Neuronal stem cell (in vitro differentiated cells): ENCODE data around the gene CADM2.
A peak's percentile ranks its signal among the peaks of the same experiment; 100 is the strongest.

Experiments
- DNase-seq: peaks from one replicate; pipeline ENCODE4 v3.0.0-alpha.2; 2013; ENCODE audit warnings: low spot score
- H2AFZ ChIP-seq: one replicate; pipeline ENCODE4 v1.6.1; 2013; ENCODE audit warnings: mild to moderate bottlenecking, low read length, inconsistent platforms
- H2AK5ac ChIP-seq: 2 replicates; pipeline ENCODE4 v1.6.1; 2013; ENCODE audit warnings: low read depth, mild to moderate bottlenecking, inconsistent platforms, low read length, moderate library complexity, mixed read lengths
- H2BK120ac ChIP-seq: 2 replicates; pipeline ENCODE4 v1.6.1; 2013; ENCODE audit warnings: low read depth, mild to moderate bottlenecking, inconsistent platforms, low read length, moderate library complexity, mixed read lengths
- H2BK12ac ChIP-seq: one replicate; pipeline ENCODE4 v1.6.1; 2013; ENCODE audit warnings: low read length, inconsistent platforms
- H2BK15ac ChIP-seq: 2 replicates; pipeline ENCODE4 v1.6.1; 2013; ENCODE audit warnings: mild to moderate bottlenecking, low read length, inconsistent platforms, mixed read lengths
- H2BK5ac ChIP-seq: one replicate; pipeline ENCODE4 v1.6.1; 2013; ENCODE audit warnings: inconsistent platforms, mild to moderate bottlenecking, low read length, moderate library complexity
- H3K14ac ChIP-seq: one replicate; pipeline ENCODE4 v1.6.1; 2013; ENCODE audit warnings: low read length, inconsistent platforms
- H3K18ac ChIP-seq: 2 replicates; pipeline ENCODE4 v1.6.1; 2013; ENCODE audit warnings: low read length, inconsistent platforms
- H3K23ac ChIP-seq: 2 replicates; pipeline ENCODE4 v1.6.1; 2013; ENCODE audit warnings: low read depth, mild to moderate bottlenecking, mixed read lengths, low read length, inconsistent platforms; ENCODE audit not compliant: poor library complexity
- H3K27ac ChIP-seq: replicated peaks from 3 replicates; pipeline ENCODE4 v1.5.1; 2013; ENCODE audit warnings: low read length, inconsistent platforms
- H3K27me3 ChIP-seq, 3 experiments: 2 replicates each; pipeline ENCODE4 v1.6.1; 2013; ENCODE audit warnings: low read length in 3 of 3, mild to moderate bottlenecking in 2 of 3, inconsistent platforms in 1 of 3, low read depth in 1 of 3, mixed read lengths in 1 of 3, moderate library complexity in 1 of 3; ENCODE audit not compliant: control insufficient read depth in 3 of 3, insufficient read depth in 3 of 3
- H3K36me3 ChIP-seq, 2 donors: replicated peaks in 1 of 2; 2 replicates each; pipeline ENCODE4 v1.6.1; 2013; ENCODE audit warnings: low read length in 2 of 2; ENCODE audit not compliant: control insufficient read depth in 2 of 2, insufficient read depth in 2 of 2
- H3K4ac ChIP-seq: 2 replicates; pipeline ENCODE4 v1.6.1; 2013; ENCODE audit warnings: inconsistent platforms, mild to moderate bottlenecking, low read length, moderate library complexity
- H3K4me1 ChIP-seq, 2 donors: 1 replicate in 1 of 2; 2 replicates in 1 of 2; pipeline ENCODE4 v1.6.1; 2013; ENCODE audit warnings: low read length in 2 of 2, low read depth in 1 of 2; ENCODE audit not compliant: control insufficient read depth in 2 of 2, insufficient read depth in 1 of 2
- H3K4me2 ChIP-seq: one replicate; pipeline ENCODE4 v1.6.1; 2013; ENCODE audit warnings: mild to moderate bottlenecking, low read length, inconsistent platforms; ENCODE audit not compliant: insufficient read depth, poor library complexity, severe bottlenecking
- H3K4me3 ChIP-seq, 2 donors: 2 replicates each; pipeline ENCODE4 v1.5.1; 2013; ENCODE audit warnings: low read length in 2 of 2, mild to moderate bottlenecking in 2 of 2, inconsistent platforms in 1 of 2, moderate library complexity in 1 of 2
- H3K79me1 ChIP-seq: one replicate; pipeline ENCODE4 v1.6.1; 2013; ENCODE audit warnings: low read depth, mild to moderate bottlenecking, inconsistent platforms, low read length, moderate library complexity
- H3K9ac ChIP-seq: one replicate; pipeline ENCODE4 v1.6.1; 2013; ENCODE audit warnings: mild to moderate bottlenecking, low read depth, low read length, inconsistent platforms; ENCODE audit not compliant: poor library complexity
- H3K9me3 ChIP-seq, 2 donors: replicated peaks in 1 of 2; 2 replicates each; pipeline versions ENCODE3 to v1.6.1; 2013; ENCODE audit warnings: low read length in 2 of 2, mild to moderate bottlenecking in 2 of 2, inconsistent platforms in 1 of 2, low read depth in 1 of 2, mixed read lengths in 1 of 2, moderate library complexity in 1 of 2; ENCODE audit not compliant: control insufficient read depth in 2 of 2, insufficient read depth in 1 of 2
- H4K8ac ChIP-seq: one replicate; pipeline ENCODE4 v1.6.1; 2013; ENCODE audit warnings: low read depth, mild to moderate bottlenecking, inconsistent platforms, low read length, moderate library complexity
- H4K91ac ChIP-seq: one replicate; pipeline ENCODE4 v1.6.1; 2013; ENCODE audit warnings: low read length, low read depth, mild to moderate bottlenecking, inconsistent platforms; ENCODE audit not compliant: poor library complexity
- WGBS, 2 donors: extraction: QIAGEN DNeasy Blood & Tissue Kit; methylation state at CpG; one replicate each; pipeline ENCODE4 v1.1.7; 2013; ENCODE audit warnings: missing lambda C conversion rate in 2 of 2, mixed read lengths in 1 of 2; ENCODE audit not compliant: insufficient read length in 2 of 2, insufficient replicate concordance in 1 of 2; ENCODE audit errors: extremely low coverage in 2 of 2; 5-methylcytosine and 5-hydroxymethylcytosine counted together

The CADM2 gene

GRCh38 chr3:85591451-85591850 lies 632.7 kb downstream of the CADM2 start:
- Histone ChIP-seq H2BK12ac (no peak overlapping the region), H3K27me3 (no peaks in the 10 kb centered on the region), H3K4me1 (peaks cover 0 to 2% of the 10 kb centered on the region in 2 donors), H3K4ac (no peak overlapping the region), H3K4me2 (no peak overlapping the region), H3K9me3 (no peaks in the 10 kb centered on the region), H3K36me3 (no peaks in the 10 kb centered on the region), H3K23ac (no peak overlapping the region), H3K9ac (no peak overlapping the region), H3K14ac (no peak overlapping the region), H4K8ac (no peak overlapping the region), H2AFZ (no peak overlapping the region), H3K79me1 (no peaks in the 10 kb centered on the region), H3K4me3 (no peak overlapping the region), H2BK5ac (no peak overlapping the region), H3K27ac (no peak overlapping the region), H3K18ac (no peak overlapping the region), H2BK15ac (no peak overlapping the region), H4K91ac (no peak overlapping the region), H2AK5ac (no peak overlapping the region), H2BK120ac (no peak overlapping the region)
- no CpG with 5 or more reads among the region's 2 CpGs for WGBS, 2 donors
- DNase-seq = no peak

GRCh38 chr3:85592256-85592655 lies 633.5 kb downstream of the CADM2 start:
- no peaks in the 10 kb centered on the region for H3K79me1 ChIP-seq
- H3K9ac ChIP-seq = no peak overlapping the region
- no peak overlapping the region for H2AK5ac ChIP-seq
- H3K9me3 ChIP-seq = no peaks in the 10 kb centered on the region
- no peak overlapping the region for H3K4me2 ChIP-seq
- no peak overlapping the region for H3K4ac ChIP-seq
- no peak for DNase-seq
- no peak overlapping the region for H2BK120ac ChIP-seq
- no peak overlapping the region for H2BK15ac ChIP-seq
- H2BK5ac ChIP-seq = no peak overlapping the region
- no peak overlapping the region for H4K8ac ChIP-seq
- peaks cover 0 to 2% of the 10 kb centered on the region in 2 donors for H3K4me1 ChIP-seq
- H3K23ac ChIP-seq = no peak overlapping the region
- no peak overlapping the region for H2AFZ ChIP-seq
- no peak overlapping the region for H2BK12ac ChIP-seq
- no peak overlapping the region for H4K91ac ChIP-seq
- no peak overlapping the region for H3K27ac ChIP-seq
- no peaks in the 10 kb centered on the region for H3K27me3 ChIP-seq
- no peak overlapping the region for H3K4me3 ChIP-seq
- no peak overlapping the region for H3K18ac ChIP-seq
- no peak overlapping the region for H3K14ac ChIP-seq
- no CpG with 5 or more reads among the region's 1 CpG for WGBS, 2 donors
- no peaks in the 10 kb centered on the region for H3K36me3 ChIP-seq

DNA sequence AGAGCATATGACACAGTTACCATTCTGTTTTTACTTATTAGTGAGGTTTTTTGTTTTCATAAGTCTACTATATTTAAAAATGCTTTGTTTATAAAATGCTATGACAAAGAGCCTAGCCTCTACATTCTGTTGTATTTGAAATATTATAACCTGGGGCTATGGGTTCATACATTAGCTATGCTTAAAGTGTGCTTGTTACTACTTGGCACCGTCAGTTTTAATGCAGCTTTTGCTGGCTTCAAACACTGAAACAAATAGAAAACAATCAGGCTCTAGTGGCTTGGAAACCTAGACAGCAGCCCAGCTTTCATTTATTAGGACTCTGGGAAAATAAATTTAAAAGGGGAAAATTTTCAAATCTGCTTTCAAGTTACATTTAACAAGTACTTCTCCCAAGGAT lies 635.9 kb downstream of the CADM2 start:
- Histone ChIP-seq H3K27me3 (no peaks in the 10 kb centered on the region), H3K4me2 (no peak overlapping the region), H3K23ac (no peak overlapping the region), H3K79me1 (no peaks in the 10 kb centered on the region), H4K8ac (no peak overlapping the region), H3K4me3 (no peak overlapping the region), H4K91ac (no peak overlapping the region), H2BK15ac (no peak overlapping the region), H3K4me1 (no peaks in the 10 kb centered on the region), H3K18ac (no peak overlapping the region), H3K4ac (no peak overlapping the region), H2BK120ac (no peak overlapping the region), H2BK12ac (no peak overlapping the region), H2AK5ac (no peak overlapping the region), H3K36me3 (no peaks in the 10 kb centered on the region), H3K14ac (no peak overlapping the region), H3K27ac (no peak overlapping the region), H3K9me3 (no peaks in the 10 kb centered on the region), H2AFZ (peak overlapping the region; percentile 41), H3K9ac (no peak overlapping the region), H2BK5ac (no peak overlapping the region)
- DNase-seq = no peak
- WGBS, 2 donors = no CpG with 5 or more reads among the region's 1 CpG

- Histone ChIP-seq H3K4me1 (no peaks in the 10 kb centered on the region), H3K79me1 (no peaks in the 10 kb centered on the region), H3K4ac (no peak overlapping the region), H3K4me2 (no peak overlapping the region), H3K18ac (no peak overlapping the region), H2AFZ (peak overlapping the region; percentile 43), H3K14ac (no peak overlapping the region), H2BK15ac (no peak overlapping the region), H3K23ac (no peak overlapping the region), H2AK5ac (no peak overlapping the region), H3K27me3 (no peaks in the 10 kb centered on the region), H3K9me3 (no peaks in the 10 kb centered on the region), H3K36me3 (no peaks in the 10 kb centered on the region), H3K27ac (no peak overlapping the region), H2BK120ac (no peak overlapping the region), H3K9ac (no peak overlapping the region), H4K91ac (no peak overlapping the region), H3K4me3 (no peak overlapping the region), H2BK5ac (no peak overlapping the region), H4K8ac (no peak overlapping the region), H2BK12ac (no peak overlapping the region)
- WGBS, 2 donors = no CpG with 5 or more reads among the region's 1 CpG
- peak; percentile 23 for DNase-seq
These were observed 644.6 kb downstream of the CADM2 start for GRCh38 chr3:85603378-85603777.
